GM23338 (cell line): ENCODE measurements around the gene PDE1C. TPM values are rescaled to one million over a fixed set of nuclear protein-coding genes. Genes with fewer than 3 reads are reported as not detected.

ENCODE experiments used
- ATAC-seq: fragments of 200-7000 bp; cut with Tn5 transposase; 3 replicates; pipeline ENCODE4 v1.9.1; 2020
- DNase-seq: peaks from one replicate; pipeline ENCODE4 v3.0.0-alpha.2; 2015; ENCODE audit warnings: low spot score
- H2AFZ ChIP-seq: fragments of 200-600 bp; sonication (generic); 2 replicates; pipeline ENCODE4 v1.8.0; 2016; ENCODE audit warnings: antibody characterized with exemption, mild to moderate bottlenecking, moderate library complexity
- H3F3A ChIP-seq: fragments of 200-600 bp; sonication (generic); replicated peaks from 2 replicates; pipeline ENCODE4 v1.8.0; 2017; ENCODE audit warnings: antibody characterized with exemption, mixed run types, low read depth
- H3K27ac ChIP-seq: fragments of 200-600 bp; sonication (generic); 2 replicates; pipeline ENCODE4 v1.6.1; 2016; ENCODE audit warnings: low read depth
- H3K27me3 ChIP-seq: fragments of 200-600 bp; sonication (generic); 2 replicates; pipeline ENCODE4 v1.8.0; 2016; ENCODE audit warnings: mild to moderate bottlenecking, mixed run types, moderate library complexity; ENCODE audit not compliant: insufficient read depth
- H3K36me3 ChIP-seq: fragments of 200-600 bp; sonication (generic); 2 replicates; pipeline ENCODE4 v1.8.0; 2016; ENCODE audit warnings: mild to moderate bottlenecking; ENCODE audit not compliant: insufficient read depth
- H3K4me1 ChIP-seq: fragments of 200-600 bp; sonication (generic); 2 replicates; pipeline ENCODE4 v1.8.0; 2016; ENCODE audit warnings: mild to moderate bottlenecking, moderate library complexity; ENCODE audit not compliant: insufficient read depth
- H3K4me2 ChIP-seq: fragments of 200-600 bp; sonication (generic); 2 replicates; pipeline ENCODE4 v1.7.1; 2017; ENCODE audit warnings: mixed run types
- H3K4me3 ChIP-seq: fragments of 200-600 bp; sonication (generic); 2 replicates; pipeline ENCODE4 v1.6.1; 2016; ENCODE audit warnings: mixed run types
- H3K79me2 ChIP-seq: fragments of 200-600 bp; sonication (generic); replicated peaks from 2 replicates; pipeline ENCODE4 v1.8.0; 2017; ENCODE audit warnings: mild to moderate bottlenecking; ENCODE audit not compliant: insufficient read depth
- H3K9me2 ChIP-seq: fragments of 200-600 bp; sonication (generic); 2 replicates; pipeline ENCODE4 v1.8.0; 2017; ENCODE audit not compliant: insufficient read depth
- H4K20me1 ChIP-seq: fragments of 200-600 bp; sonication (generic); replicated peaks from 2 replicates; pipeline ENCODE4 v1.8.0; 2017; ENCODE audit warnings: mild to moderate bottlenecking; ENCODE audit not compliant: insufficient read depth
- H3K27ac Mint-ChIP-seq: 2 replicates; pipeline ENCODE4 v1.8.0; 2020; ENCODE audit warnings: inconsistent platforms, mild to moderate bottlenecking, moderate library complexity, mixed read lengths
- H3K27me3 Mint-ChIP-seq: 3 replicates; pipeline ENCODE4 v1.8.0; 2022; ENCODE audit warnings: low read depth, mild to moderate bottlenecking, moderate library complexity, mixed read lengths, inconsistent platforms; ENCODE audit not compliant: insufficient read depth, poor library complexity
- H3K36me3 Mint-ChIP-seq: 3 replicates; pipeline ENCODE4 v1.8.0; 2021; ENCODE audit warnings: low read depth, mild to moderate bottlenecking, inconsistent platforms, moderate library complexity, mixed read lengths
- H3K4me1 Mint-ChIP-seq: 3 replicates; pipeline ENCODE4 v1.8.0; 2020; ENCODE audit warnings: mild to moderate bottlenecking, inconsistent platforms, mixed read lengths
- H3K4me3 Mint-ChIP-seq: 3 replicates; pipeline ENCODE4 v1.8.0; 2021; ENCODE audit warnings: moderate library complexity, mild to moderate bottlenecking, inconsistent platforms, mixed read lengths
- H3K9me3 Mint-ChIP-seq: 3 replicates; pipeline ENCODE4 v1.8.0; 2020; ENCODE audit warnings: moderate library complexity, mild to moderate bottlenecking, inconsistent platforms, mixed read lengths
- EZH2 ChIP-seq: fragments of 200-600 bp; sonication (generic); IDR thresholded peaks from one replicate; pipeline ENCODE4 v1.8.0; 2017; ENCODE audit warnings: antibody characterized with exemption, mild to moderate bottlenecking, low read depth; ENCODE audit not compliant: unreplicated experiment
- JUNB ChIP-seq: IDR thresholded peaks from one replicate; pipeline ENCODE4 v1.6.1; 2016; ENCODE audit warnings: antibody characterized with exemption; ENCODE audit not compliant: unreplicated experiment
- NANOG ChIP-seq: IDR thresholded peaks from 2 replicates; pipeline ENCODE4 v1.6.1; 2016; ENCODE audit warnings: antibody characterized with exemption, borderline replicate concordance
- POLR2AphosphoS5 ChIP-seq: IDR thresholded peaks from 2 replicates; pipeline ENCODE4 v1.6.1; 2016; ENCODE audit warnings: antibody characterized with exemption, low read depth
- ZNF114 ChIP-seq: fragments of 250-450 bp; sonication (Bioruptor Pico); IDR thresholded peaks from 2 replicates; pipeline ENCODE4 v1.5.0; 2020; ENCODE audit warnings: mild to moderate bottlenecking, moderate library complexity
- ZNF331 ChIP-seq: fragments of 250-450 bp; sonication (Bioruptor Pico); IDR thresholded peaks from 2 replicates; pipeline ENCODE4 v1.5.0; 2020; ENCODE audit warnings: low read depth, mild to moderate bottlenecking, moderate library complexity
- polyA plus RNA-seq: library from polyadenylated mRNA; unstranded; fragments of >200 nt; fragmentation: Nextera tagmentation; extraction: Ambion mirVana; gene quantifications from 2 replicates; pipeline ENCODE4 v1.2.1, GENCODE V29; 2016
- total RNA-seq: library from RNA; depleted of rRNA; stranded (reverse); fragments of >200 nt; shearing (Covaris generic); gene quantifications from 2 replicates; pipeline ENCODE4 v1.2.3, GENCODE V29; 2014
- TF ChIP-seq, protein P1 (sequence below): fragments of 250-450 bp; sonication (Bioruptor Pico); IDR thresholded peaks from 2 replicates; pipeline ENCODE4 v1.5.0; 2020; ENCODE audit warnings: mild to moderate bottlenecking, moderate library complexity
- TF ChIP-seq, protein P2 (sequence below), 2 experiments: fragments of 200-600 bp in 1 of 2; sonication (generic) in 1 of 2; conservative IDR thresholded peaks; 2 replicates each; pipeline versions ENCODE4 v1.5.1 to v1.6.1; 2016 to 2017; ENCODE audit warnings: antibody characterized with exemption in 2 of 2, low read depth in 2 of 2, mild to moderate bottlenecking in 2 of 2, moderate library complexity in 1 of 2
- TF ChIP-seq, protein P3 (sequence below): IDR thresholded peaks from one replicate; pipeline ENCODE4 v1.6.1; 2018; ENCODE audit warnings: antibody characterized with exemption; ENCODE audit not compliant: unreplicated experiment

PDE1C gene
- total and polyA plus RNA-seq, 2 experiments from 2014 or later: 0.28 TPM; not detected in 1

DNA sequence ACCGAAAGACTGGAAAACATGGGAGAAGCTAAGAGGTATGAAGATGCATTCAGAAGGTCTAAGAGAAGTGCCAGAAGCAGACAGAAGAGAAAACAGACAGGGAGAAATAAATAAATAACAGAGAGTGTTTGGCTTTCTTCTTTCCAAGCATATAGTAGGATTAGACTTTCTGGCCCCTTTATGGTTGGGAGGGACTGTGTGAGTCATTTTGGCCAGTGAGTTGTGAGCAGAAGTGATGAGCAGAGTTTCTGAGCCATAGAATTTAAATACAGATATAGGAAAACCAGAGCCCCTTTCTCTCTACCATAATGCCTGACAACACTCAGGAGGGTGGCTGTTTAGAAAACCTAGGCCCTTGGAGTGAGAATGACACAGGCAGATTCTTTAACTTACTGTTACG lies 212.2 kb downstream of the PDE1C start:
- Histone ChIP-seq H3K4me1 (no peaks in the 10 kb centered on the region), H3K27me3 (peaks cover 35% of the 10 kb centered on the region), H3K79me2 (no peaks in the 10 kb centered on the region), H2AFZ (no peak overlapping the region), H3K4me2 (no peak overlapping the region), H3K4me3 (no peak overlapping the region), H3K9me2 (no peaks in the 10 kb centered on the region), H3F3A (no peaks in the 10 kb centered on the region), H3K36me3 (no peaks in the 10 kb centered on the region), H3K27ac (no peak overlapping the region), H4K20me1 (no peaks in the 10 kb centered on the region)
- H3K27ac Mint-ChIP-seq: no peak overlapping the region
- no peak for ATAC-seq
- no peaks in the 10 kb centered on the region for H3K9me3 Mint-ChIP-seq
- no peaks in the 10 kb centered on the region for H3K36me3 Mint-ChIP-seq
- TF ChIP-seq POLR2AphosphoS5 (no peak), ZNF331 (no peak), JUNB (no peak), ZNF114 (CRISPR knock-in tag) (no peak), NANOG (no peak), EZH2 (no peak)
- TF ChIP-seq, protein P1, sequence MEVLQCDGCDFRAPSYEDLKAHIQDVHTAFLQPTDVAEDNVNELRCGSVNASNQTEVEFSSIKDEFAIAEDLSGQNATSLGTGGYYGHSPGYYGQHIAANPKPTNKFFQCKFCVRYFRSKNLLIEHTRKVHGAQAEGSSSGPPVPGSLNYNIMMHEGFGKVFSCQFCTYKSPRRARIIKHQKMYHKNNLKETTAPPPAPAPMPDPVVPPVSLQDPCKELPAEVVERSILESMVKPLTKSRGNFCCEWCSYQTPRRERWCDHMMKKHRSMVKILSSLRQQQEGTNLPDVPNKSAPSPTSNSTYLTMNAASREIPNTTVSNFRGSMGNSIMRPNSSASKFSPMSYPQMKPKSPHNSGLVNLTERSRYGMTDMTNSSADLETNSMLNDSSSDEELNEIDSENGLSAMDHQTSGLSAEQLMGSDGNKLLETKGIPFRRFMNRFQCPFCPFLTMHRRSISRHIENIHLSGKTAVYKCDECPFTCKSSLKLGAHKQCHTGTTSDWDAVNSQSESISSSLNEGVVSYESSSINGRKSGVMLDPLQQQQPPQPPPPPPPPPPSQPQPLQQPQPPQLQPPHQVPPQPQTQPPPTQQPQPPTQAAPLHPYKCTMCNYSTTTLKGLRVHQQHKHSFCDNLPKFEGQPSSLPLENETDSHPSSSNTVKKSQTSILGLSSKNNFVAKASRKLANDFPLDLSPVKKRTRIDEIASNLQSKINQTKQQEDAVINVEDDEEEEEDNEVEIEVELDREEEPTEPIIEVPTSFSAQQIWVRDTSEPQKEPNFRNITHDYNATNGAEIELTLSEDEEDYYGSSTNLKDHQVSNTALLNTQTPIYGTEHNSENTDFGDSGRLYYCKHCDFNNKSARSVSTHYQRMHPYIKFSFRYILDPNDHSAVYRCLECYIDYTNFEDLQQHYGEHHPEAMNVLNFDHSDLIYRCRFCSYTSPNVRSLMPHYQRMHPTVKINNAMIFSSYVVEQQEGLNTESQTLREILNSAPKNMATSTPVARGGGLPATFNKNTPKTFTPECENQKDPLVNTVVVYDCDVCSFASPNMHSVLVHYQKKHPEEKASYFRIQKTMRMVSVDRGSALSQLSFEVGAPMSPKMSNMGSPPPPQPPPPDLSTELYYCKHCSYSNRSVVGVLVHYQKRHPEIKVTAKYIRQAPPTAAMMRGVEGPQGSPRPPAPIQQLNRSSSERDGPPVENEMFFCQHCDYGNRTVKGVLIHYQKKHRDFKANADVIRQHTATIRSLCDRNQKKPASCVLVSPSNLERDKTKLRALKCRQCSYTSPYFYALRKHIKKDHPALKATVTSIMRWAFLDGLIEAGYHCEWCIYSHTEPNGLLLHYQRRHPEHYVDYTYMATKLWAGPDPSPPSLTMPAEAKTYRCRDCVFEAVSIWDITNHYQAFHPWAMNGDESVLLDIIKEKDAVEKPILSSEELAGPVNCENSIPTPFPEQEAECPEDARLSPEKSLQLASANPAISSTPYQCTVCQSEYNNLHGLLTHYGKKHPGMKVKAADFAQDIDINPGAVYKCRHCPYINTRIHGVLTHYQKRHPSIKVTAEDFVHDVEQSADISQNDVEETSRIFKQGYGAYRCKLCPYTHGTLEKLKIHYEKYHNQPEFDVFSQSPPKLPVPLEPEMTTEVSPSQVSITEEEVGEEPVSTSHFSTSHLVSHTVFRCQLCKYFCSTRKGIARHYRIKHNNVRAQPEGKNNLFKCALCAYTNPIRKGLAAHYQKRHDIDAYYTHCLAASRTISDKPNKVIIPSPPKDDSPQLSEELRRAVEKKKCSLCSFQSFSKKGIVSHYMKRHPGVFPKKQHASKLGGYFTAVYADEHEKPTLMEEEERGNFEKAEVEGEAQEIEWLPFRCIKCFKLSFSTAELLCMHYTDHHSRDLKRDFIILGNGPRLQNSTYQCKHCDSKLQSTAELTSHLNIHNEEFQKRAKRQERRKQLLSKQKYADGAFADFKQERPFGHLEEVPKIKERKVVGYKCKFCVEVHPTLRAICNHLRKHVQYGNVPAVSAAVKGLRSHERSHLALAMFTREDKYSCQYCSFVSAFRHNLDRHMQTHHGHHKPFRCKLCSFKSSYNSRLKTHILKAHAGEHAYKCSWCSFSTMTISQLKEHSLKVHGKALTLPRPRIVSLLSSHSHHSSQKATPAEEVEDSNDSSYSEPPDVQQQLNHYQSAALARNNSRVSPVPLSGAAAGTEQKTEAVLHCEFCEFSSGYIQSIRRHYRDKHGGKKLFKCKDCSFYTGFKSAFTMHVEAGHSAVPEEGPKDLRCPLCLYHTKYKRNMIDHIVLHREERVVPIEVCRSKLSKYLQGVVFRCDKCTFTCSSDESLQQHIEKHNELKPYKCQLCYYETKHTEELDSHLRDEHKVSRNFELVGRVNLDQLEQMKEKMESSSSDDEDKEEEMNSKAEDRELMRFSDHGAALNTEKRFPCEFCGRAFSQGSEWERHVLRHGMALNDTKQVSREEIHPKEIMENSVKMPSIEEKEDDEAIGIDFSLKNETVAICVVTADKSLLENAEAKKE: no peak
- TF ChIP-seq, protein P2, sequence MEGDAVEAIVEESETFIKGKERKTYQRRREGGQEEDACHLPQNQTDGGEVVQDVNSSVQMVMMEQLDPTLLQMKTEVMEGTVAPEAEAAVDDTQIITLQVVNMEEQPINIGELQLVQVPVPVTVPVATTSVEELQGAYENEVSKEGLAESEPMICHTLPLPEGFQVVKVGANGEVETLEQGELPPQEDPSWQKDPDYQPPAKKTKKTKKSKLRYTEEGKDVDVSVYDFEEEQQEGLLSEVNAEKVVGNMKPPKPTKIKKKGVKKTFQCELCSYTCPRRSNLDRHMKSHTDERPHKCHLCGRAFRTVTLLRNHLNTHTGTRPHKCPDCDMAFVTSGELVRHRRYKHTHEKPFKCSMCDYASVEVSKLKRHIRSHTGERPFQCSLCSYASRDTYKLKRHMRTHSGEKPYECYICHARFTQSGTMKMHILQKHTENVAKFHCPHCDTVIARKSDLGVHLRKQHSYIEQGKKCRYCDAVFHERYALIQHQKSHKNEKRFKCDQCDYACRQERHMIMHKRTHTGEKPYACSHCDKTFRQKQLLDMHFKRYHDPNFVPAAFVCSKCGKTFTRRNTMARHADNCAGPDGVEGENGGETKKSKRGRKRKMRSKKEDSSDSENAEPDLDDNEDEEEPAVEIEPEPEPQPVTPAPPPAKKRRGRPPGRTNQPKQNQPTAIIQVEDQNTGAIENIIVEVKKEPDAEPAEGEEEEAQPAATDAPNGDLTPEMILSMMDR (conservative IDR thresholded peaks at IDR 0.05; ENCODE audit: low read depth in 2 of 2): no peak
- TF ChIP-seq, protein P3, sequence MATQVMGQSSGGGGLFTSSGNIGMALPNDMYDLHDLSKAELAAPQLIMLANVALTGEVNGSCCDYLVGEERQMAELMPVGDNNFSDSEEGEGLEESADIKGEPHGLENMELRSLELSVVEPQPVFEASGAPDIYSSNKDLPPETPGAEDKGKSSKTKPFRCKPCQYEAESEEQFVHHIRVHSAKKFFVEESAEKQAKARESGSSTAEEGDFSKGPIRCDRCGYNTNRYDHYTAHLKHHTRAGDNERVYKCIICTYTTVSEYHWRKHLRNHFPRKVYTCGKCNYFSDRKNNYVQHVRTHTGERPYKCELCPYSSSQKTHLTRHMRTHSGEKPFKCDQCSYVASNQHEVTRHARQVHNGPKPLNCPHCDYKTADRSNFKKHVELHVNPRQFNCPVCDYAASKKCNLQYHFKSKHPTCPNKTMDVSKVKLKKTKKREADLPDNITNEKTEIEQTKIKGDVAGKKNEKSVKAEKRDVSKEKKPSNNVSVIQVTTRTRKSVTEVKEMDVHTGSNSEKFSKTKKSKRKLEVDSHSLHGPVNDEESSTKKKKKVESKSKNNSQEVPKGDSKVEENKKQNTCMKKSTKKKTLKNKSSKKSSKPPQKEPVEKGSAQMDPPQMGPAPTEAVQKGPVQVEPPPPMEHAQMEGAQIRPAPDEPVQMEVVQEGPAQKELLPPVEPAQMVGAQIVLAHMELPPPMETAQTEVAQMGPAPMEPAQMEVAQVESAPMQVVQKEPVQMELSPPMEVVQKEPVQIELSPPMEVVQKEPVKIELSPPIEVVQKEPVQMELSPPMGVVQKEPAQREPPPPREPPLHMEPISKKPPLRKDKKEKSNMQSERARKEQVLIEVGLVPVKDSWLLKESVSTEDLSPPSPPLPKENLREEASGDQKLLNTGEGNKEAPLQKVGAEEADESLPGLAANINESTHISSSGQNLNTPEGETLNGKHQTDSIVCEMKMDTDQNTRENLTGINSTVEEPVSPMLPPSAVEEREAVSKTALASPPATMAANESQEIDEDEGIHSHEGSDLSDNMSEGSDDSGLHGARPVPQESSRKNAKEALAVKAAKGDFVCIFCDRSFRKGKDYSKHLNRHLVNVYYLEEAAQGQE: no peak
- H3K4me1 Mint-ChIP-seq: peaks cover 2% of the 10 kb centered on the region; the same call in 1 of the 3 replicates
- H3K27me3 Mint-ChIP-seq: peaks cover 19% of the 10 kb centered on the region
- H3K4me3 Mint-ChIP-seq: no peak overlapping the region
- no peak for DNase-seq
